NCI-H1092 treated with DMSO at 0.1 percent for 48 hours (cell line): ENCODE data around the gene SLC22A3.
"Not testable (repeated sequence)": the region's sequence is repeated elsewhere in the genome, so short reads cannot be mapped to it uniquely, and the experiment has no call there.

Experiments used
- DNase-seq: peaks from one replicate; lab custom pipeline; 2025; lab: John Stamatoyannopoulos, UW

The SLC22A3 gene

DNA sequence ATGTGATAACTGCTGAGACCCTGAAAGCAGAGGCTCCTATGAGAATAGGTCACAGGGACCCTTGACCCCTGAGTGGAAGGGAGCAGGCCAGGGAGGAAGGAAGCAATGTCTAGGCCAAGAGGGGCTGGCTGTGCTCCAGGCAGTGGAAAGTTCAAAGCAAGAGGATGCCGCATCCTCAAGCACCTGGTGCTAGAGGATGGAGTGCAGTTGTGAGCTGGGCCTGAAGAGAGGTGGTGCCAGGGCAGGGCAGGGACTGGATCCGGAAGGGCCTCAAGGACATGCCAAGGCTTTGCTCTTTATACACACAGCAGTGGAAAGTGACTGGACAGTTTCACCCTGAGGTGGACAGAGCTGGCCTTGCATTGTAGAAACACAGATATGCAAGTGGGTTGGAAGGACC, 97.0 kb downstream of the SLC22A3 start:
- no peak for DNase-seq

DNA sequence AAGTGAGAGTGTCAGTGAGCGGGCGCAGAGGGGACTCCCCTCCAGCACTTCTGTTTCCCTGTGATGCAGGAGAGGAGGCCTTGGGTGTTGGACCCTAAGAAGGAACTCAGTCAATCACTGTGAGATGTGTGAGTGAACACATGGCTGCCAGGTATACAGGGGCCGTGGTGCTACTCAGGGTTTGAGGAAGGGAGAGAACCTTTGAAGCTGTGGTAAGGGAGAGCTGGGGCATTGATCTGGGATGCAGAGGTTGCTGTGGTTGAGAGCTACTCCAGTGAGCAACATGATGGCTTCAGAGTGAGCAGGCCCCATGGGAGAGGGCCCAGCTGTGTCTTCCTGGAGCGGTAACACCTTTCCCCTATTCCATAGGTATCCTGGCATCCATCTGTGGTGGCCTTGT, 99.2 kb downstream of the SLC22A3 start:
- DNase-seq: no peak

DNA sequence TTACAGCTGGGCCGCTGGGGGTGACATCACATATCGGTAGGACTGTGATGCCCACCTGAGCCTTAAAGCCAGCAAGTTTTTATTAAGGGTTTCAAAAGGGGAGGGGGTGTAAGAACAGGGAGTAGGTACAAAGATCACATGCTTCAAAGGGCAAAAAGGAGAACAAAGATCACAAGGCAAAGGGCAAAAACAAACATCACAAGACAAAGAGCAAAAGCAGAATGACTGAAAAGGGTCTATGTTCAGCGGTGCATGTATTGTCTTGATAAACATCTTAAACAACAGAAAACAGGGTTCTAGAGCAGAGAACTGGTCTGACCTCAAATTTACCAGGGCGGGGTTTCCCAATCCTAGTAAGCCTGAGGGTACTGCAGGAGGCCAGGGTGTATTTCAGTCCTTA, 101.6 kb downstream of the SLC22A3 start:
- not testable (repeated sequence) for DNase-seq

DNA sequence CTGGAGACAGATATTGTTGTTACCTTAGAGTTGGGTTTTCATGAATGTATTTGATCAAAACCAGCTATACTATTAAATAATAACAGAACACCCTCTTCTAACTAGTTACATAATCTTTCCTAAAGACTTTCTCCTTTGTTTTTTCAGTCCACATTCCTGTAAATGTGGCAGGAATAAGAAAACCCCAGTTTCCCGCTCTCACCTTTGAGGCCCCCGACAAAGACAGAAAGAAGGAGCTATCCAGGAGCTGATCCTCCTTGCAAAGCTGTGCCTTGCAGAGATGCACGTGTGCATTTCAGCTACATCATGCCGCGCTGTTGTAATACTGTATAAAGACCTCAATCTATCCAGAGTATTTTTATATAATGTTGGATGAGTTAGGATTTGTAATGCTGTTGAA, 102.7 kb downstream of the SLC22A3 start:
- no peak for DNase-seq

DNA sequence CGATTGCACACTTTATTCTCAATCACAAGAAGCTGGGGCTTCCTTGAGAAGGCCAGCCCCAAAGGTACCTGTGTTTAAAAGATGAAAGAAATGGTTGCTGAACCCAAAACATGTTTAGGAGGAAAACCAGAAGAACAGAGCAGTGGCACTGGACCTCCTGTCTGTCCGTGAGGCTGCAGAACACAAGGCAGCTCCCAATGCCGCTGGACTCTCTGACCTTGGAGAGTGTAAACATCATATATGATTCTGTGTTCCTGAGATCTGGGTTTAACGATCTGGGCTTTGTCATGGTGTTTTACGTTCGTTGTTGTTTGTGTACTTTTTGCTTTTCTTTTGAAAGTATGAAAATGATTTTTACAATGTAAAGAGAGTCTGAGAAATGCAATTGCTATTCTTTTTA, 106.1 kb downstream of the SLC22A3 start:
- DNase-seq: no peak

DNA sequence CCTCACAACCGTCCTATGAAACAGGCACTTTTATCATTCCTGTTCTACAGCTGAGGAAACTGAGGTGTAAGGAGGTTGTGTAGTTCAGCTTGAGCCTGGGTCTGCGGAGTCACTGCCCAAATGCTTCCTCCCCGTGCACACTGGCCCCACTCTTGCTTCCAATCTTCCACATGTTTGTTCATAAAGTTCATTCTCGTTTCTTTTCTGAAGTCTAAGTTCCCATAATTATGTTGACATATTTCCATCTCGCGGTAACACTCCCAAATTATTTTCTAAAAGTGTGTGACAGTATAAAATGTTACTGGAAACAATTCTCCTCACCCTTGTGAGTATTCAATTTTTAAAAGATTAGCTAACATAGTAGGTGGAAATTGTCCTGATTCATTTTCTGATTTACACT, 106.9 kb downstream of the SLC22A3 start:
- no peak for DNase-seq

DNA sequence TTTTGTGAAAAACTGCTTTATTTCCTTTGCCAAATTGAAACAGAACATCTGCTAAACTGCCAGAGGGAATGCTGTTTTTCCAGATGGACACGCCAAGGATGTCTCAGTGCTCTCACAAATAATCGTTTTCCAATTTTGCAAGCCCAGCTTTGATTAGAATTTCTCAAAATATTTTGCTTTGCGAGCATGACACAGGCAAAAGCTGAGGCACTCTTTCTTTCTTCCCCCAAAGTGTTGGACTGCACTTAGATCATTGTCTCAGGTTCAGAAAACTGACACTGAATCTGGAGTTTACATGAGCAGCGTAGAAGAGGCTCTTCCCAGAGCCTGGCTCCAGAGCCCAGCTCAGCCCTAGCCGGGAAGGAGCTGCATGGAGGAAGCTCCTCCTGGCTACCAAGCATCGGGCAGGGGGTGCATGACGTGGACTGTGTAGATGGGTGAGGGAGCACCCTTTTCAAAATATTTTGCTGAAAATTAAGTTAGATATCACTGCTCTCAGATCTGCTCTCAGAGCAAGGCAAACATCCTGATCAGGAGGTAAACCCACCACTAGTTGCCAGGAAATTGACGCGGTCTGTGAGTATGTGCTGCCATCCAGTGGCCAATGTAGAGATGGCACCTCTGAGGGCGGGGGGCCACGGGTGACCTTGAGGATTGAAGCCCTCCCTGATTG, 107.5 kb downstream of the SLC22A3 start:
- peak; percentile 82 for DNase-seq

DNA sequence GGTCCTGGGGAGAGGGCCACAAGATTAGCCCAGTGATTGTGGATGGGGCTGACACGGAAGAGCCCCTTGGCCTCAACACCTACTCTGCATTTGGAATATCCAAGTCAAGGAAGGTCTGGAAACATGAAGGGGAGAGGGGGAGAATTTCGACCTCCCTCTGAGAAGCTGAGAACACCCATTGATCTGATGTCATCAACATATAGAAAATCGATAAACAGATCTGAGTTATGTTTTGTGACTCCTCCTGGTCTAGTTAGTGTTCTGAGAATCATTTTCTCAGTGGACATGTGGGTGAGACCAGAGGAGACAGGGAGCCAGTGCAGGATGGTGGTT, 108.0 kb downstream of the SLC22A3 start:
- no peak for DNase-seq

DNA sequence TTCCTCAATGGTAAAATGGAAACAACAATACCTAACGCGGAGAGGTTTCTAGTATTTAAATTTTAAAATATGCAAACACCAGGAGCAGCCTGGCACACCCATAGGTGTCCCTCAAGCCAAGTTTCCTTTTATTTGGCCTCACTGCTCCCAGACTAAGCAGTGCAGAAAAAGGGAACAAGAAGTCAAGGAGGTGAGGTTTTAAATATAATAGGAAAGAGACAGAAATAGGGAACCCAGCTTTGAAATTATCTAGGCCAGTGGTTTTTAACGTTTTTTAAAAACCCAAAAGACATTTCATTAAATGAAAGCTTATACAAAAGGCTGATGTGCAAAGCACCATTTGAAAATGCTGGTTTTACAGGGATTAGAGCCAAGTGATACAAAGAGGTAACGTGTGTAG, 109.6 kb downstream of the SLC22A3 start:
- DNase-seq: no peak

DNA sequence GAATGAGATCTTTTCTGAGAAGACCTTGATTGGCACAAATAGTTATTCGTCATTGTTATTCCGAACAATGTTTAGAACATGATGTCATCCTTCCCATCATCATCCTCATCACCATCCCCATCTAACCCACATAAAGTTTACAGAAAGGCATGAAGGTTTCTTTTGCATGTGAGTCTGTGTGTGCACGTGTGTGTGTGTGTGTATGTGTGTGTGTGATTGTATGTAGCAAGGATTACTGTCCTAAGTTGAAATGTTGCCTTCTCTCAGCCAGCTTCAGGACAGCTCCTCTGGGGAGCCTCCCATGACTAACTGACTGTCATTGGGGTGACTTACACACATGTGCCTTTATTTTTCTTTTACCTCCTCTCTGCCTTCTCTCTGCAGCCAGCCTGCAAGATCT, 113.5 kb downstream of the SLC22A3 start:
- DNase-seq: no peak

DNA sequence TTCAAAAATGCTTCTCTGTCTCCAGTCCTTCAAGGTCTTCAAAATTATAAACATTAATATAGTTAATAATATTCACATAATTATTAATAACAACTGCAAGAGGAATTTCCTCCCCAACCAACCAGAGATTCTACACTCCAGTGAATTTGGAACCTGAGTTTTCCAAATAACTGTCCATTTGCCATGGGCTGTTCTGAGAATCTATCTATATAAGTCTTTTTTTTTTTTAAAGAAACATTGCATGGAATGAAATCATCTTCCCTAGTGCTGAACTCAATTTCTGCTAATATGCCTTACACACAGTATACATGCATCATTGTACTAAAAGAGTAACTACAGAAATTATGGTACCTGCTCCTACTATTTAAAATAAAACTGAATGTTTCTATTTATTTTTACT, 113.9 kb downstream of the SLC22A3 start:
- no peak for DNase-seq

DNA sequence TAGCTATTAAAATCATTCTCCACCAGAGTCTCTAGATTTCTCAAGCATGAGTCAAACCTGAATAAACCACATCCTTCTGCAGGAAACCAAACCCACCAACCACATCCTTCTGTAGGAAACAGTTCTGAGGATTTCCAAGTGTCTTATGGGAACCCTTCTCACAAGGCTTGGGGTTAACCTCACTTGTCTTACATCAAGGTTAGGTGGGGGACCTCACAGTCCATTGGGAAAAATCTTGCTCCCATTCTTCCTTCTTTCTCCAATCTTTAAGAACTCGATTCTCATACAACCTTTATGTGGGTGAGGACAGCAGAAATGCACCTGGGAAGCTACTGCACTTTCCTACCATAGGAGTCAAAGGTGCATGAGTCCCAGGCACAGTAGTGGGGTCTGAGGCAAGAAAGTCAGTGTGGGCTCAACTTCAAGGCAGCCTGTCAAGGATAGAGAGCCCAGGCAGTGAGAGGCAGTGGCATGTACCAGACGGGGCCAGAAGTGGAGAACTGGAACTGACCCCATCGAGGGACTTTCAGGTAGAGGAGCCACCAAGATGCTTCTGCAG, 114.5 kb downstream of the SLC22A3 start:
- DNase-seq: no peak

DNA sequence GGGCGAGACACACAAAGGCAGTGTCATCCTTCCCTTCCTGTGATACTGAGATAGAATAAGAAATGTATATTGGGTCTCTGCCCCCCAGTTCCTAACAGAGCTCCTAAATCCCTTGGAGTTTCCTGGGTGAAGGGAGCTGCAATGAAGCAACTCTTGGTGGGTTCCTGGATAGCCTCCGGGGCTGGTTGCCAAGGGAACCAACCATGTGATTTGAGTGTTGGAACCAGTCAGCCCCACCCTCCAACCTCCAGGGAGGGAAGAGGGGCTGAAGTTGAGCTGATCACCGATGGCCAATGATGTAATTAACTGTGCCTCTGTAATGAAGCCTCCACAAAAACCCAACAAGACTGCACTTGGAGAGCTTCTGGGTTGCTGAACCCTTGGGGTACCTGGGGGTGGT, 116.6 kb downstream of the SLC22A3 start:
- DNase-seq: no peak

DNA sequence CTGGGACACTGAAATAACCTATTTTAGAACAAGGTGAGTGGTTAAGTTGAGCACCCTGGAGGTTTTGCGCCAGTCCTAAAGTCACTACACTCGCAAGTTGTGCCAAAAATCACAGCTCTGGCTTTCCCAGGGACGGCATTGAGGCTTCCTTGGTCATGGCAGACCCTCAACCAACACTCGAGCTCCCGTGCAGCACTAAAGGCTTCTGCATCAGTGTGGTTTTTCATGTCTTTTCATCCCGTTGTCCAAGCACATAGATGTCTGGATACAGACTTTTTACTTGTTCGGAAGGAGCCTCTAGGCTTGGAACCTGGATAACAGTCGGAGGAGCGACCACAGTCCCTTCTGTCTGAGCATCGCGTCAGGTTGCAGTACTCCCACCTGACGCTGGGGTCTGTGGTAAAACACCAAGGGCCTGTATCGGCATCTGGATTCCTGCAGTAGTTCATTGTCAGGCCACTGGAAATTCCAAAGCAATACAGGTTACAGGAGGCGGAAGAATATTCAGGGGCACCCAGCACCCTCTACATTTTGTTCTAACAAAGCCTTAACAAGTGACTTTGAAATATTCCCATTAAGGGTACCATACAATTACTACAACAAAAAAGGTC, 119.2 kb downstream of the SLC22A3 start:
- DNase-seq: not testable (repeated sequence)

DNA sequence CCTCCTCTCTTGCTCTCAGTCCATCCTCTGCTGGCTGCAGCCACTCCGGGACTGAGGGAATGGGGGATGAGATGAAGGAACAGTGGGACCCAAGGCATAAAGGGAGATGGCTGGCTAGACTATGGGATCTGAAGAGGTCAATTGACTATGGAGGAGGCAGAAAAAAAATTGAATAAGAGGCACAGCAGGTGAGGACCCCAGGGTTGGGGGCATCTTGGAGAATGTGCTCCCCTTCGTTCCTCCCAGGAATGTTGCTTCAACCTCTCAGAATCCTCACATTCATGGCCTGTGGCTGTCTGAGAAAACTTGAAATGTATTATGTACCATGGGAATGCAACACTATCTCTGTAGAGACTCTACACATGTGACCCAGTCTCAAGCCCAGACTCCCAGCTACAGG, 121.0 kb downstream of the SLC22A3 start:
- DNase-seq: no peak

DNA sequence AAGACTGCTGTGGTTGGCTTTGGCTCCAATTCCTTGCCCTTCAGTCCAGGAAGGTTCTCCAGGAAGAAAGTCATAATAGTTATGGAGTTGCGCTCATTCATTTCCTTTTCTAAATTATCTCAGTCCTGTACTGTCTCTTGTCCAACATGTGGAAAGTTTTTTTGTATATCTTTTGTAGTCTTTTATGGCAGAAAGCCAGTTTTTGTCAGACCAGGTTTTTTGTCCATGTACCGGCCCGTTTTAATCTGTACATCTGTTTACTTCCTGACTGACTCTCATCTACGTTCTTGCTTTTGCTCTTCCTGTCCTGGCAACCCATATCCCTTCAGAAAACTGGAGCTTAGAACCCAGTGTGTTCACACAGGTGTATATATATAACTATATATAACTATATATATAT, 127.9 kb downstream of the SLC22A3 start:
- DNase-seq: not testable (repeated sequence)

DNA sequence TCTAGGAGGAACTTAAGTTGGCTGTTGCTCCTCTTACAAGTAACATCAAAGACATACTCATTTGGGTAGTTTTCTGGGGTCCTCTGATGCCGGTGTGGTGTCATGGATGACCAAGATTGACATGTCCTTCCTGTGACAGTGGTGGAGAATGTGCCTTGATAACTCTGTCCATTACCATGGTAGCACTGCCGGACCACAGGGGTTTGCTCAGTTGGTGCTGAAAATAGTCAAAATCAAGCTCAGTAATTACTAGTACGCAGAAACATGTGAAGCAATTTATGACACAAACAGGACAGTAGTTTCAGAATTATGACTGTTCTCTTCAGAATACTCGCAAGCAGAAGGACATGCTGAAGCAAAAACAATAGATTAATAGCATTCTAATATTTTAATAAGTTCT, 128.9 kb downstream of the SLC22A3 start:
- DNase-seq: not testable (repeated sequence)

DNA sequence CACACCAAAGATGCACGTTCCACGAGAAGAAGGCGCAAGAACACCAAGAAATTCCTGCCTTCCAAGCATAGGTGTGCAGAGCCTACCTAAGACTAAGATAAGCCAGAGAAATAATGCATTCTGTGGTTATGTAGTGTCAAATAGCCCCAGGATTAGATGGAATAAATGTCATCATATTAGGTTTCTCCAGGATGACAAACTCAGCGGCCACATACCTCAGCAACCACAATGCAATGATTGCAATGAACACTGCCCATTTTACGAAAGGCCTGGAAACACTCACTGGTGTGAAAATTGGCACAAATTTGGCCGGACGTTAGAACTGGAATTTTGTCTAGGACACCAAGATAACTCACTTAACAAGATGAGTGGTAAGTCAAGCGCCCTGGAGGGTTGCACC, 129.7 kb downstream of the SLC22A3 start:
- no peak for DNase-seq

DNA sequence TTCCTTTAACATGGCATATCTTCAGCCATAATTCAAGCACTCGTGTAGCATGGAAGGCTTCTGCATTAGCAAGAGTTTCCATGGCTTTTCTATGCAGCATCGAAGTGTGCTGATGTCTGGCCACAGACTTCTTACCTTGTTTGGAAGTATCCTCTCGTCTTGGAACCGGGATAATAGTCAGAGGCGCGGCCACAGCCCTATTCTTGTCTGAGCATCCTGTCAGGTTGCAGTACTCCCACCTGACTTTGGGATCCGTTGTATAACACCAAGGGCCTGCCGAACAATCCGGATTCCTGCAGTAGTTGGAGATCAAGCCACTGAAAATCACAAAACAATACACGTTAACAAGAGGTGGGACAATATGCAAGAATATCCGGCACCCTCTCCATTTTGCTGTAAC, 138.9 kb downstream of the SLC22A3 start:
- no peak for DNase-seq

DNA sequence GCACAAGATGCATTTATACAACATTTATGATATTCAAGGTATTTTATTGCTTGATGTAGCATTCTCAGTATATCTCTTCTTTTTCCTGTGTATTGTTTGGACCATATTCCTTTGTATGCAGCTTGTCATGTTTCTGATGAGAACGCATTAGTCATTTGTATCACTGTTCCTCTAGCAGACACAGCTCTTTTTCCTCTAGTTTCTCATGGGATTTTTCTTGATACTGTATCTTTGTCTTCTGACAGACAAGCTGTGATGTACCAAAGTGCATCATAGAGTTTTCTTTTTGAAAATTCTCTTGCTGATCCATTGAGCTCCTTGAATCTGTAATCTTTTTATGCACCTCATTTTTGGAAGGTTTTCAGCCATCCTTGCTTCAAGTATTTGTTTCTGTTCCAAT, 140.9 kb downstream of the SLC22A3 start:
- DNase-seq: no peak

DNA sequence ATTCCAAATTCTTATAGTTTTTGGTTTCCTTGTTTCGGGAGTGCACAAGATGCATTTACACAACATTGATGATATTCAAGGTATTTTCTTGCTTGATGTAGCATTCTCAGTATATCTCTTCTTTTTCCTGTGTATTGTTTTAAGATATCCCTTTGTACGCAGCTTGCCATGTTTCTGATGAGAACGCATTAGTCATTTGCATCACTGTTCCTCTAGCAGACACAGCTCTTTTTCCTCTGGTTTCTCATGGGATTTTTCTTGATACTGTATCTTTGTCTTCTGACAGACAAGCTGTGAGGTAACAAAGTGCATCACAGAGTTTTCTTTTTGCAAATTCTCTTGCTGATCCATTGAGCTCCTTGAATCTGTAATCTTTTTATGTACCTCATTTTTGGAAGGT, 146.4 kb downstream of the SLC22A3 start:
- DNase-seq: no peak

DNA sequence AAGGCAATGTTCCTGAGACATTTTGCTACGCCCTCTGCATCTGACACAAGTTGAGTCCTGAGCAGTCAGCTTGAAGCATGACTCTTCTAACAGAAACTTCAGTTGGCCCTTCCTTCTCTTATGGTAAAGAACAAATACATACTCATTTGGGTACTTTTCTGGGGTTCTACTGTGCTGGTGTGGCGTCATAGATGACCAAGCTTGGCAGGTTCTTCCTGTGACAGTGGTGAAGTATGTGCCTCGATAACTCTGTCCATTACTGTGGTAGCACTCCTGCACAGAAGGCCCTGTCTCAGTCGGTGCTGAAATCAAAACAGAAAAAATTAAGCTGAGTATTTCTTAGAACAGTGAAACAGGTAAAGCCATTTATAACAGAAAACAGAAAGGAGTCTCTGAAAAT, 152.5 kb downstream of the SLC22A3 start:
- no peak for DNase-seq
